Measurements from ENCODE around the gene S100P. TPM values are rescaled to one million over a fixed set of nuclear protein-coding genes. Genes with fewer than 3 reads are reported as not detected.

Gene S100P
- total RNA-seq, 1 donor from 2014 or later = 3.6 TPM

DNA sequence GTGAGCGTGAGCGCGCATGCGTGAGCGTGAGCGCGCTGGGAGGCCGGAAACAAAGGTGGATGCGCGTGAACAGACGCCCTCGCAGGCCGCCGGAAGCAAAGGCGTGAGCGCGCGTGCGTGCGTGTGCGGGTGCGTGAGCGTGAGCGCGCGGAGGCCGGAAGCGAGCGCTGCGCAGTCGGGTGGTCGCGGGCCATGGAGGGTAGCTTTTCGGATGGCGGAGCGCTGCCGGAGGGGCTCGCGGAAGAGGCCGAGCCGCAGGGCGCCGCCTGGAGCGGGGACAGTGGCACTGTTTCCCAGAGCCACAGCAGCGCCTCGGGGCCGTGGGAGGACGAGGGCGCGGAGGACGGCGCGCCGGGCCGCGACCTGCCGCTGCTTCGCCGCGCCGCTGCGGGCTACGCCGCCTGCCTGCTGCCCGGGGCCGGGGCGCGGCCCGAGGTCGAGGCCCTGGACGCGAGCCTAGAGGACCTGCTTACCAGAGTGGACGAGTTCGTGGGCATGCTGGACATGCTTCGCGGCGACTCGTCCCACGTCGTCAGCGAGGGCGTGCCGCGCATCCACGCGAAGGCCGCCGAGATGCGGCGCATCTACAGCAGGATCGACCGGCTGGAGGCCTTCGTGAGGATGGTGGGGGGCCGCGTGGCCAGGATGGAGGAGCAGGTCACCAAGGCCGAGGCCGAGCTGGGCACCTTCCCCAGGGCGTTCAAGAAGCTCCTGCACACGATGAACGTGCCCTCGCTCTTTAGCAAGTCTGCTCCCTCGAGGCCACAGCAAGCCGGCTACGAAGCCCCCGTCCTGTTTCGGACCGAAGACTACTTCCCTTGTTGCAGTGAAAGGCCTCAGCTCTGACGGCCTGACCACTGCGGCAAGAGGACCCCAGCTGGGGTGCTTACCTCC, 22.6 kb downstream of the S100P start, which contains the start of gene BLOC1S4:
Gene BLOC1S4, plus strand, starts transcription at position 157 of the 894 bp plus-strand sequence. Its CDS starts 36 bp downstream, at position 193.
- no peaks in the 10 kb centered on the region for H3K27me3 ChIP-seq
- ATAC-seq = peak; percentile 97
- H3K4me1 ChIP-seq = peaks cover 16% of the 10 kb centered on the region
- peak; percentile 94 for DNase-seq
- intact Hi-C loops (cut with DNase I) = no loop called here
- H3K27ac ChIP-seq = peak within 1 kb of the TSS; percentile 93
- H3K36me3 ChIP-seq = peaks cover 10% of the 10 kb centered on the region
- H3K9me3 ChIP-seq = no peaks in the 10 kb centered on the region
- peak within 1 kb of the TSS; percentile 77 for H3K4me3 ChIP-seq
- TF ChIP-seq, protein P1, sequence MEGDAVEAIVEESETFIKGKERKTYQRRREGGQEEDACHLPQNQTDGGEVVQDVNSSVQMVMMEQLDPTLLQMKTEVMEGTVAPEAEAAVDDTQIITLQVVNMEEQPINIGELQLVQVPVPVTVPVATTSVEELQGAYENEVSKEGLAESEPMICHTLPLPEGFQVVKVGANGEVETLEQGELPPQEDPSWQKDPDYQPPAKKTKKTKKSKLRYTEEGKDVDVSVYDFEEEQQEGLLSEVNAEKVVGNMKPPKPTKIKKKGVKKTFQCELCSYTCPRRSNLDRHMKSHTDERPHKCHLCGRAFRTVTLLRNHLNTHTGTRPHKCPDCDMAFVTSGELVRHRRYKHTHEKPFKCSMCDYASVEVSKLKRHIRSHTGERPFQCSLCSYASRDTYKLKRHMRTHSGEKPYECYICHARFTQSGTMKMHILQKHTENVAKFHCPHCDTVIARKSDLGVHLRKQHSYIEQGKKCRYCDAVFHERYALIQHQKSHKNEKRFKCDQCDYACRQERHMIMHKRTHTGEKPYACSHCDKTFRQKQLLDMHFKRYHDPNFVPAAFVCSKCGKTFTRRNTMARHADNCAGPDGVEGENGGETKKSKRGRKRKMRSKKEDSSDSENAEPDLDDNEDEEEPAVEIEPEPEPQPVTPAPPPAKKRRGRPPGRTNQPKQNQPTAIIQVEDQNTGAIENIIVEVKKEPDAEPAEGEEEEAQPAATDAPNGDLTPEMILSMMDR (IDR thresholded peaks at IDR 0.05) = peak; percentile 16

DNA sequence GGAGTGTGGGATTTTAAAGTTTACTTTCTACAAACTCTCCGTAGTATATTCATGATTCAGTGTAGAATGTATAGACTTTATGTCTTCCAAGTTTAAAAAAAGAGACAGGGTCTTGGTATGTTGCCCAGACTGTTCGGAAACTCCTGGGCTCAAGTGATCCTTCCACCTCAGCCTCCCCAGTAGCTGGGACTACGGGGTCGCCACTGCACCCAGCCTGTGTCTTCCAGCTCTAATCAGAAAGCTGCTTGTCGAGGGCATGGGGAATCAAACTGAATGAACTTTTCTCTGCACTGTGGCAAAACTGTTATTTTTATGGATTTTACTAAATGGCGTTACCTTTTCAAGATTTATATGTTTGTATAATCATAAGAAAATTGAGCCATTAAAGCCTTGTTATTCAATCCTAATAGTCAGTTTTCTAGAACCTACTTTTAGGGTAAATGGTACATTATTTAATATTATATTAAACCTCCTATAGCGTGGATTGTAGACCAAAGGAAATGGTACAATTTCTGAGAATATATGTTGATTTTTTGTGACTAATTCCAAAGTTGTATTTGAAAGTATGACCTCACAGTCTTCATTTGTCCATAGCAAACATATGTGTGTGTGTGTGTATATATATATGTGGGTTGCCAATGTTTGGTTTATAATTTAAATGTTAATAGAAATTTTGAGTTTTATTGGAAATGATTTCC, 23.4 kb downstream of the S100P start:
- Histone ChIP-seq H3K27ac (peak overlapping the region; percentile 93), H3K9me3 (no peaks in the 10 kb centered on the region), H3K27me3 (no peaks in the 10 kb centered on the region), H3K4me3 (peak overlapping the region; percentile 77), H3K36me3 (peaks cover 10% of the 10 kb centered on the region), H3K4me1 (peaks cover 16% of the 10 kb centered on the region)
- DNase-seq (no peak), ATAC-seq (no peak)
- TF ChIP-seq, protein P1 (IDR thresholded peaks at IDR 0.05) = no peak
- intact Hi-C loops (cut with DNase I) = no loop called here

DNA sequence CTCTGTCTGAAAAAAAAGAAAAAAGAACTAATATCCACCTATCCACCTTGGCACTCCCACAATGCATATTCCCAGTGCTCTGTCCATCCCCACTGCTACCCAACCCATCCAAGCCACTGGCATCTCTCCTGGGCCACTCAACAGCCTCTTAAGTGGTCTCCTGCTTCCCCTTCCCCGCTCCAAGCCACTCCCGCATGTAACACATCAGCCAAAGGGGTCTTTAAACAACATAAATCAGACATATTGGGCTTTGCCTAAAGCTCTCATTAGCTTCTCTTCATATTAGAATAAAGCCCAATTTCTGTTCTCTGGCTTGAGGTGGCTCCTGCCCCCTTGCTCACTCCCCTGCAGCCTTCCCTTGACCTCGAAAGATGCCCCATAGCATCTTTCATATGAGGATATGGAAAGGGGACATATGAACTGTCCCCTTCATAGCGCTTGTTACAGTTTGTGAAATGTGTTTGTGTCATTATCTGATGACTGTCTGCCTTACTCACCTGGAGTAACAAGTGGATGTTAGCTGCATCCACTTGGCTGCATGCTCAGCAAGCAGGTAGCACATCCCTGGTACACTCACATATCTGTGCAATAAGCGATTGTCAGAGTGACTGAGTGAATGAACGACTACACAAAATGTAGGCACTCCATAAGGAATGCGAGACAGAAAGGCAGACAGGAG, 25.4 kb downstream of the S100P start:
- no peak overlapping the region for H3K27ac ChIP-seq
- intact Hi-C loops (cut with DNase I) = no loop called here
- no peak for ATAC-seq
- TF ChIP-seq, protein P1 (IDR thresholded peaks at IDR 0.05) = no peak
- no peaks in the 10 kb centered on the region for H3K27me3 ChIP-seq
- DNase-seq = no peak
- no peaks in the 10 kb centered on the region for H3K9me3 ChIP-seq
- peaks cover 10% of the 10 kb centered on the region for H3K36me3 ChIP-seq
- H3K4me3 ChIP-seq = no peak overlapping the region
- H3K4me1 ChIP-seq = peaks cover 16% of the 10 kb centered on the region

DNA sequence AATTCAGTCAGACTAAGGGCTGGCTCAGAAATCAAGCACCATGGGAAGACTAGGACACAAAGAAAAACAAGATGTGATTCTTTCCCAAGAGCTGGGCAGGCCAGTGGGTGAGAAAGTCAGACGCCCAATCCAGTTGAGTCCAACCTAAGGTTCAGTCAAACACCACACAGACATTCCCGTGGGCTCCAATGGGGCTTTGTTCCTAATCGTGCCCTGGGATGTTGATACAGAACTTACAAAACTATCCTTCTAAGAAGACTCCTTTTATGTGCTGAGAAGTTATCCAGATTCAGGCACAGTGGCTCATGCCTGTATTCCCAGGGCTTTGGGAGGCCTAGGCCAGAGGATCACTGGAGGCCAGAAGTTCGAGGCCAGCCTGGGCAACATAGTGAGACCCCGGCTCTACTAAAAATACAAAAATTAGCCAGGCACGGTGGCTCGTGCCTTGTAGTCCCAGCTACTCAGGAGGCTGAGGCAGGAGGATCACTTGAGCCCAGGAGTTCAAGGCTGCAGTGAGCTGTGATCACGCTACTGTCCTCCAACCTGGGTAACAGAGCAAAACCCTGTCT, 26.0 kb downstream of the S100P start:
- TF ChIP-seq, protein P1 (IDR thresholded peaks at IDR 0.05) = no peak
- peaks cover 16% of the 10 kb centered on the region for H3K4me1 ChIP-seq
- no peaks in the 10 kb centered on the region for H3K27me3 ChIP-seq
- H3K4me3 ChIP-seq = no peak overlapping the region
- no peak overlapping the region for H3K27ac ChIP-seq
- ATAC-seq (no peak), DNase-seq (no peak)
- peaks cover 10% of the 10 kb centered on the region for H3K36me3 ChIP-seq
- no peaks in the 10 kb centered on the region for H3K9me3 ChIP-seq
- intact Hi-C loops (cut with DNase I) = loop anchor here (5.0 to 10.0 kb wide), 2 partner anchors 158 to 355 kb away; no protein-coding TSS in a partner anchor

DNA sequence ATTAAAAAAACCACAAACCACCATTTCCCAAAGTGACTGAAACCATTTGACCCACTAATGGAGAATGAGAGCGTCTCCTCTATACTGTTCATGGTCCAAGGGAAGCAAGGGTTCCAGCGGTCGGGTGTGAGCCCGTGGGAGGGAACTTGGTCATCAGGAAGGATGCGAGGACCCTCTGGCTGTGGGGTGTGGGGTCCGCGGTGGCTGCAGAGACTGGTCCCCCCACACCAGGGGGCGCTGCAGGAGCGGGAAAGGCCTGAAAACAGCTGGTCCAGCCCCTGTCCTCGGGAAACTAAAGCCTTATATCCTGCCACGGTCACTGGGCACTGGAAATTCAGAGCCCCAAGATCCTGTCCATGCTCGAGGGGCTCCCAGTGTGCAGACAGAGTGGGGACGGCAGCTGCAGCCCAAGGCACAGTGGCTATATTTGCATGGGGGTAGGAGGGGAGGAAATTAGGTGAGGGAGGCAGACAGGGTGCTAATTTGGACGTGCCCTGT, 26.6 kb downstream of the S100P start:
- no peak overlapping the region for H3K4me3 ChIP-seq
- peak; percentile 92 for DNase-seq
- intact Hi-C loops (cut with DNase I) = loop anchor here (5.0 to 10.0 kb wide), 2 partner anchors 157 to 355 kb away; no protein-coding TSS in a partner anchor
- H3K27me3 ChIP-seq = no peaks in the 10 kb centered on the region
- H3K4me1 ChIP-seq = peaks cover 16% of the 10 kb centered on the region
- H3K27ac ChIP-seq = no peak overlapping the region
- ATAC-seq = peak; percentile 79
- TF ChIP-seq, protein P1 (IDR thresholded peaks at IDR 0.05) = peak; percentile 94
- H3K36me3 ChIP-seq = peaks cover 10% of the 10 kb centered on the region
- no peaks in the 10 kb centered on the region for H3K9me3 ChIP-seq
